Panc1 (cell line): ENCODE data around the gene PPP2R5A. TPM values are rescaled to one million over a fixed set of nuclear protein-coding genes. Genes with fewer than 3 reads are reported as not detected.

Experiments
- ATAC-seq: fragments of 200-7000 bp; cut with Tn5 transposase; 2 replicates; pipeline ENCODE4 v1.9.1; 2020; ENCODE audit warnings: mild to moderate bottlenecking, moderate library complexity
- BruUV-seq: library from RNA; stranded (reverse); fragments of 400-500 nt; replicated peaks from 2 replicates; lab custom pipeline; 2021; lab: Mats Ljungman, UMichigan
- CTCF ChIA-PET: fragments of 300-600 bp; sonication (Branson Sonifier 250); formaldehyde crosslinking; loops from one replicate; lab custom pipeline; 2022; ENCODE audit warnings: antibody characterized with exemption; lab: Charles Lee
- POLR2A ChIA-PET: fragments of 300-600 bp; sonication (Branson Sonifier 250); formaldehyde crosslinking; loops from one replicate; lab custom pipeline; 2022; ENCODE audit warnings: antibody characterized with exemption; lab: Charles Lee
- DNase-seq: peaks from one replicate; pipeline ENCODE4 v3.0.0-alpha.2; 2010; ENCODE audit warnings: low read depth, low spot score
- H3K27ac ChIP-seq: 2 replicates; pipeline ENCODE4 v1.5.1; 2011; ENCODE audit warnings: mild to moderate bottlenecking, low read length, inconsistent platforms
- H3K27me3 ChIP-seq: fragments of 200-500 bp; sonication (Bioruptor generic); 2 replicates; pipeline ENCODE4 v1.6.0; 2014; ENCODE audit warnings: low read length, inconsistent platforms; ENCODE audit not compliant: control insufficient read depth, insufficient read depth
- H3K36me3 ChIP-seq: fragments of 200-500 bp; sonication (Bioruptor generic); 2 replicates; pipeline ENCODE4 v1.5.1; 2014; ENCODE audit warnings: inconsistent platforms, mild to moderate bottlenecking, low read length, moderate library complexity; ENCODE audit not compliant: control insufficient read depth, insufficient read depth
- H3K4me1 ChIP-seq: 2 replicates; pipeline ENCODE4 v1.5.1; 2011; ENCODE audit warnings: inconsistent platforms, mild to moderate bottlenecking, low read length, moderate library complexity; ENCODE audit not compliant: control insufficient read depth, insufficient read depth
- H3K4me3 ChIP-seq, 2 experiments: 2 replicates each; pipeline ENCODE4 v1.5.1; 2011 to 2012; ENCODE audit warnings: low read depth in 2 of 2, low read length in 2 of 2, mild to moderate bottlenecking in 2 of 2, inconsistent platforms in 1 of 2, moderate library complexity in 1 of 2
- H3K9me3 ChIP-seq: fragments of 200-500 bp; sonication (Bioruptor generic); 2 replicates; pipeline ENCODE4 v1.5.1; 2014; ENCODE audit warnings: low read depth, mild to moderate bottlenecking, inconsistent platforms, low read length, moderate library complexity; ENCODE audit not compliant: control insufficient read depth, insufficient read depth
- POLR2AphosphoS5 ChIP-seq: IDR thresholded peaks from 2 replicates; pipeline ENCODE4 v1.6.1; 2012; ENCODE audit warnings: mild to moderate bottlenecking, low read depth, low read length, moderate library complexity
- SIN3A ChIP-seq: IDR thresholded peaks from 2 replicates; pipeline ENCODE4 v1.6.1; 2012; ENCODE audit warnings: low read depth, mild to moderate bottlenecking, low read length, moderate library complexity, borderline replicate concordance; ENCODE audit not compliant: insufficient read depth
- TCF7L2 ChIP-seq: IDR thresholded peaks from 2 replicates; pipeline ENCODE4 v1.6.1; 2011; ENCODE audit warnings: mild to moderate bottlenecking, low read depth, low read length, inconsistent platforms
- in situ Hi-C: cut with HindIII; loops from 2 replicates; pipeline ENCODE4 v1.10.0; 2016; ENCODE audit warnings: low sequenced_read_pairs, low pct_unique_long_range_greater_than_20kb
- intact Hi-C: fragments of 100-400 bp; cut with micrococcal nuclease; formaldehyde crosslinking; loops from one replicate; pipeline ENCODE4 v1.10.0; 2022; ENCODE audit not compliant: unreplicated experiment
- total RNA-seq: library from RNA; stranded (reverse); gene quantifications from one replicate; pipeline ENCODE4 v1.2.1, GENCODE V29; 2021; ENCODE audit not compliant: unreplicated experiment
- TF ChIP-seq, protein P1 (sequence below), 2 experiments: IDR thresholded peaks; 2 replicates each; pipeline ENCODE4 v1.6.1; 2011 to 2012; ENCODE audit warnings: low read depth in 2 of 2, control low read depth in 1 of 2, low read length in 1 of 2, mild to moderate bottlenecking in 1 of 2, moderate library complexity in 1 of 2; ENCODE audit not compliant: insufficient read depth in 1 of 2
- TF ChIP-seq, protein P2 (sequence below): fragments of 450-650 bp; IDR thresholded peaks from 2 replicates; pipeline ENCODE4 v1.5.1; 2017; ENCODE audit warnings: mild to moderate bottlenecking

Gene PPP2R5A
- total RNA-seq, 1 experiment from 2014 or later, result 44.3 TPM

DNA sequence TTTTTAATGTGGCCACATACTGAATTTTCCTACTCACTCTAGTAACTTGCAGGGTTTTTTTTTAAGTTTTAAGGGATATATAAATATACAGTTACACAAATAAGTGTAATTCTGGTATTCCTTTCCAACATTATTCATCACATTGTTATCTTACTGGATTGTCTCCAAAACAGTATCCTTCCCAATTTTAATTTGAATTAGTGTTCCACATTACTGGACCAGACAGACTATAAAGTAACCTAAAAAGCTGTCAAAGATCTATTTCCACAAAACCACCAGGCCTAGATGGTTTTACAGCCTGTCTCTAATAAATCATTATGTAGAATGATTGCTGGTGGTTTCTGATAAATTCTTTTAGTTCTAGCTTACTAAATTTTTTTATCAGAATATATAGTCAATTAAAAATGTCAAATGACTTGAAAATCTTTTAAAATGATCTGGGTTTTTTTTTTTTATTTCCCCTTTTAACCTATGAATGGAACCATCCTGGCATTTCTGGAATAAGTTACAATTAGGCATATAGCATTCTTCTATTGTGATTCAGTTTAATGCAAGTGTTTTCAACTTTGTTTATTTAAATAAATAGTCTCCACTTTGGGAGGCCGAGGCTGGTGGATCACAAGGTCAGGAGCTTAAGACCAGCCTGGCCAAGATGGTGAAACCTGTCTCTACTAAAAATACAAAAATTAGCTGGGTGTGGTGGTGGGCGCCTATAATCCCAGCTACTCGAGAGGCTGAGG, 70.2 kb downstream of the PPP2R5A start:
- DNase-seq (no peak), ATAC-seq (no peak)
- Histone ChIP-seq H3K27me3 (no peaks in the 10 kb centered on the region), H3K9me3 (no peaks in the 10 kb centered on the region), H3K4me1 (no peaks in the 10 kb centered on the region), H3K36me3 (peaks cover 19% of the 10 kb centered on the region), H3K4me3 (no peak overlapping the region), H3K27ac (no peak overlapping the region)
- TF ChIP-seq TCF7L2, result no peak
- no peak for TF ChIP-seq POLR2AphosphoS5
- TF ChIP-seq SIN3A, result no peak
- TF ChIP-seq, protein P1, sequence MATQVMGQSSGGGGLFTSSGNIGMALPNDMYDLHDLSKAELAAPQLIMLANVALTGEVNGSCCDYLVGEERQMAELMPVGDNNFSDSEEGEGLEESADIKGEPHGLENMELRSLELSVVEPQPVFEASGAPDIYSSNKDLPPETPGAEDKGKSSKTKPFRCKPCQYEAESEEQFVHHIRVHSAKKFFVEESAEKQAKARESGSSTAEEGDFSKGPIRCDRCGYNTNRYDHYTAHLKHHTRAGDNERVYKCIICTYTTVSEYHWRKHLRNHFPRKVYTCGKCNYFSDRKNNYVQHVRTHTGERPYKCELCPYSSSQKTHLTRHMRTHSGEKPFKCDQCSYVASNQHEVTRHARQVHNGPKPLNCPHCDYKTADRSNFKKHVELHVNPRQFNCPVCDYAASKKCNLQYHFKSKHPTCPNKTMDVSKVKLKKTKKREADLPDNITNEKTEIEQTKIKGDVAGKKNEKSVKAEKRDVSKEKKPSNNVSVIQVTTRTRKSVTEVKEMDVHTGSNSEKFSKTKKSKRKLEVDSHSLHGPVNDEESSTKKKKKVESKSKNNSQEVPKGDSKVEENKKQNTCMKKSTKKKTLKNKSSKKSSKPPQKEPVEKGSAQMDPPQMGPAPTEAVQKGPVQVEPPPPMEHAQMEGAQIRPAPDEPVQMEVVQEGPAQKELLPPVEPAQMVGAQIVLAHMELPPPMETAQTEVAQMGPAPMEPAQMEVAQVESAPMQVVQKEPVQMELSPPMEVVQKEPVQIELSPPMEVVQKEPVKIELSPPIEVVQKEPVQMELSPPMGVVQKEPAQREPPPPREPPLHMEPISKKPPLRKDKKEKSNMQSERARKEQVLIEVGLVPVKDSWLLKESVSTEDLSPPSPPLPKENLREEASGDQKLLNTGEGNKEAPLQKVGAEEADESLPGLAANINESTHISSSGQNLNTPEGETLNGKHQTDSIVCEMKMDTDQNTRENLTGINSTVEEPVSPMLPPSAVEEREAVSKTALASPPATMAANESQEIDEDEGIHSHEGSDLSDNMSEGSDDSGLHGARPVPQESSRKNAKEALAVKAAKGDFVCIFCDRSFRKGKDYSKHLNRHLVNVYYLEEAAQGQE (IDR thresholded peaks at IDR 0.05; ENCODE audit: insufficient read depth in 1 of 2, low read depth in 2 of 2, low read length in 1 of 2), result no peak
- TF ChIP-seq, protein P2, sequence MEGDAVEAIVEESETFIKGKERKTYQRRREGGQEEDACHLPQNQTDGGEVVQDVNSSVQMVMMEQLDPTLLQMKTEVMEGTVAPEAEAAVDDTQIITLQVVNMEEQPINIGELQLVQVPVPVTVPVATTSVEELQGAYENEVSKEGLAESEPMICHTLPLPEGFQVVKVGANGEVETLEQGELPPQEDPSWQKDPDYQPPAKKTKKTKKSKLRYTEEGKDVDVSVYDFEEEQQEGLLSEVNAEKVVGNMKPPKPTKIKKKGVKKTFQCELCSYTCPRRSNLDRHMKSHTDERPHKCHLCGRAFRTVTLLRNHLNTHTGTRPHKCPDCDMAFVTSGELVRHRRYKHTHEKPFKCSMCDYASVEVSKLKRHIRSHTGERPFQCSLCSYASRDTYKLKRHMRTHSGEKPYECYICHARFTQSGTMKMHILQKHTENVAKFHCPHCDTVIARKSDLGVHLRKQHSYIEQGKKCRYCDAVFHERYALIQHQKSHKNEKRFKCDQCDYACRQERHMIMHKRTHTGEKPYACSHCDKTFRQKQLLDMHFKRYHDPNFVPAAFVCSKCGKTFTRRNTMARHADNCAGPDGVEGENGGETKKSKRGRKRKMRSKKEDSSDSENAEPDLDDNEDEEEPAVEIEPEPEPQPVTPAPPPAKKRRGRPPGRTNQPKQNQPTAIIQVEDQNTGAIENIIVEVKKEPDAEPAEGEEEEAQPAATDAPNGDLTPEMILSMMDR, result no peak
- in situ Hi-C loops, result no loop called here
- CTCF ChIA-PET, result interaction anchor here (0.7 kb wide), 1 partner anchor 100 kb away, joined by 6 read pairs; no protein-coding TSS in a partner anchor
- POLR2A ChIA-PET, result no interaction called here
- no TSS peak for BruUV-seq
- intact Hi-C loops, result no loop called here

DNA sequence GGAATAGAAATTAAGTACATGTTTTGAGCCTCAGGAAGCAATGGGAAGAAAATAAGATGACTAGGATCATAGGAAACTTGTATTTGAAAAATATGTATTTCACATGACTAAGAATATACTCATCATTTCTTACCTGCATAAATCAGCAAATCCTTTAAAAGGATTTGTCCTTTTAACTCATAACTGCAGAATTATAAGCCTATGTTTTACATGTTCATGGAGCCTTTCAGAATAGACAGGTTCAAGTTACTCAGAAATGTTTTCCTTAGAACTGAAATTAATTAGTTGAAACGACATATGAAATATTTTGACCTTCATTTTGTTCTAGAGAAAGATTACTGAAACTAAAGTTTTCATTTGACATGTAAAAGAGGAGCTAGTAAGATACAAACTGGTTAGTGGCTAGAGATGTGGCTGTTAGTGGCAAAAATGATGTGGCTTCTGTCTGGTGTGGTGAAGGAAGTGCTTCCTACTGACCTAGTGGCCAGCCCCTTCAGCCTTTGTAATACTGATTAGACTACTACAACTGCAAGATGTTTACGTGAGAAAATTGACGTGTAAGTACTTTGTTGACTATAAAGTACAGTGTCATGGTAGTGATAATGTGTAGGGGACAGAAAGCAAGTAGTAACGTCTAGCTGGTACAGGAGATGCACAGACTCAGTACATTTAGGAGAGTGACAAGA, 74.7 kb downstream of the PPP2R5A start:
- H3K4me1 ChIP-seq, result no peaks in the 10 kb centered on the region
- H3K27ac ChIP-seq, result no peak overlapping the region
- TF ChIP-seq SIN3A, result no peak
- TF ChIP-seq, protein P2, result no peak
- no peak for ATAC-seq
- intact Hi-C loops (no loop called here), in situ Hi-C loops (no loop called here)
- ChIA-PET CTCF (no interaction called here), POLR2A (no interaction called here)
- no TSS peak for BruUV-seq
- no peaks in the 10 kb centered on the region for H3K9me3 ChIP-seq
- H3K4me3 ChIP-seq, result no peak overlapping the region
- peaks cover 21% of the 10 kb centered on the region for H3K36me3 ChIP-seq
- no peaks in the 10 kb centered on the region for H3K27me3 ChIP-seq
- DNase-seq, result no peak
